Posterior vena cava (tissue), 2 donors: Measurements from ENCODE around the gene ZBTB48. TPM values are rescaled to one million over a fixed set of nuclear protein-coding genes. Genes with fewer than 3 reads are reported as not detected.
A peak's percentile ranks its signal among the peaks of the same experiment; 100 is the strongest.

Experiments used
- DNase-seq: peaks from one replicate; pipeline ENCODE4 v3.0.0-alpha.2; 2020; ENCODE audit warnings: low spot score
- intact Hi-C, 2 donors: fragments of 100-400 bp; cut with DNase I; formaldehyde crosslinking; loops; one replicate each; pipeline versions ENCODE4 v1.14.1 to v1.14.2; 2022 to 2023
- total RNA-seq, 2 donors: library from RNA; stranded (reverse); fragmentation: NEBNext Ultra II Directional; extraction: Animal tissue kit (Norgen Biotek cat#: 25700); gene quantifications; one replicate each; pipeline ENCODE4 v1.2.1, GENCODE V29; 2021
- donor health status: DM: yes; HTN: yes; CAD: no.
- donor health status: DM: yes; HTN: yes; CAD: no.

ZBTB48 gene
- total RNA-seq, 2 donors from 2014 or later = 18.6 to 19.5 TPM

DNA sequence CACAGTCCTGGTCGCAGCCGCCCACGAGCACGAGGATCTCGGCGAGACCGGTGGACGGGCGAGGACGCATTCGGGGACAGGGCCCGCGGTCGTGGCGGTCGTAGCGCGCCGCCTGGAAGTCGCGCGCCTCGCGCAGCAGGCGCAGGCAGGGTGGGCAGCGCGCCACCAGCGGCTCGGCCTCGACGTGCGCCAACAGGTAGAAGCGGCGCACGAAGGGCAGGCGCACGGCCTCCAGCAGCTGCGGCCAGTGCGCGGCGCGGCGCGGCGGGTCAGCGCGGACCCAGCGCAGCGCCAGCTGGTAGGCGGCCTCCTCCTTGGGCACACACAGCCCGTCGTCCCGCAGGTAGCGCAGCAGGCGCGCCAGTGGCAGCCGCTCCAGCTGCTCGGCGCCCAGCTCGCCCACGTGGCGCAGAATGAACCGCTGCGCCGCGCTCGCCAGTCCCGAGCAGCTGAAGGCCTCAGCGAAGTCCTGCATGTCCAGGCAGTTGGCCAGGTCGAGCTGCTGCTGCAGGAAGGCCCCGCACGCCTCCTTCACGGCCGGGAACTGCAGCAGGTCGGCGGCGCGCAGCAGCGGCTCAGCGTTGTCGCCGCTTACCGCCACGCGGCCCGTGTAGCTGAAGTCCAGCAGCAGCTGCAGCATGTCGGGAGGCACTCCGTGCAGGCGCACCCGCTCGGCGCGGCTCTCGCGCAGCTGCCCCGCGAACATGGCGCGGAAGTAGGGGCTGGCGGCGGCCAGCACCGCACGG is 22.3 kb downstream of the ZBTB48 start:
- intact Hi-C loops = no loop called here

DNA sequence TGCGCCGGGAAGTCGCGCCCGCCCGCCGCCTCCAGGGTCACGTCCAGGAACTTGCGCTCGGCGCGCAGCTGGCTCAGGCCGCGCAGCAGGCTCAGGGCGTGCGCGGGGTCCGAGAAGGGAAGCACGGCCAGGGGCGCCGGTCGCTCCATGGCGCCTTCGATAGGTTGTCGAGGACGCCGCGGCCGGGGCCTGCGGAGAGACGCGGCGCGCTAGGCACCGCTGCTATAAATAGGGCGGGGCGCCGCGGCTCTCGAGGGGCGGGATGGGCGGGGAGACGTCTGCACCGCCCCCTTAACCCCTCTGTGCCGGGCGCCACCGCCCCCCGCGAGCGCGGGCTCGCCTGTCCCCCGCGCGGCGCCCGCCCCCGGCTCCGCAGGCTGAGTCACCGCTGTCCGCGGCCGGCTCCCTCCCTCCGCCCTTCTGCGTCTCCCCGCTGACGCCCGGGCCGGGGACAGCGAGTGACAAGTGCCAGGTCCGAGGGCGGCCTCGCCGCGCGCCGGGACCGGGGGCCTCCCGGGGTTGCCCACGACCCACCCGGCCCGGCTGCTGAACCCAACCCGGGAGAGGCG is 23.0 kb downstream of the ZBTB48 start, which contains the start of gene KLHL21:
Gene KLHL21 (minus strand): TSS at position 201 of the 569 bp plus-strand sequence. CDS start 52 bp downstream, at position 149.
- peak; percentile 98 for DNase-seq
- intact Hi-C loops = no loop called here

More for the DNA sequence above, 22.3 kb downstream of the ZBTB48 start:
- DNase-seq = peak; percentile 87

DNA sequence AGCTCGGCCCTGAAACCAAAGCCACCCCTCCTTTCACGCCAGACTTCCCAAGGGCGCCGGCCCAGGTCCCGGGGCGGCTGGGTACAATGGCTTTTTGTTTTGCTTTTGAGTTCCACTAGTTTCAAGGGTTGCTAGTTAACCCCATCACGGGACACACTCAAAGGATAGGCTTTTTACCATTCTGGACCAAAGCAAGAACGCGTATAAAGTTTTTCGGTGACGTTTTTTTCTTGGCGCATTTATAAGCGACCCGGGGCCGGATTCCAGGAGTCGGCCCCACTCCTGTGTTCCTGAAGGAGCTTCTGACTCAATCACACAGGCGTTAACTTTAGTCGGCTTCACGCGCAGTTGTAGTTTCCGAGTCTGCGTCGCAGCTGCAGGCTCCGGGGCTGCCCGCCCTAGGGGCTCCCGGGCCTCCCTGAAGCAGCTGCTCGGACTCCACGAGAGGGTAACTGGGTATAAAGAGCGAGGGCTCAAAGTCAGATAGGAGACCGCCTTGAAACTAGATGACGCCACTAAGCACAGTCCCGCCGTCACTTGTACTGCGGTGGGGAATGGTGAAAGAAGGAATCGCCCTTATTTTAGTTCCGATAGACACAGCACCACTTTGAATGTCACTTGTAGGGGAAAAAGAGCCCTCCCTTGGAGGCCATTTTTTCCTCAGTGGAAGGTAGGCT is 23.6 kb downstream of the ZBTB48 start:
- intact Hi-C loops = no loop called here
- DNase-seq = peak; percentile 90

DNA sequence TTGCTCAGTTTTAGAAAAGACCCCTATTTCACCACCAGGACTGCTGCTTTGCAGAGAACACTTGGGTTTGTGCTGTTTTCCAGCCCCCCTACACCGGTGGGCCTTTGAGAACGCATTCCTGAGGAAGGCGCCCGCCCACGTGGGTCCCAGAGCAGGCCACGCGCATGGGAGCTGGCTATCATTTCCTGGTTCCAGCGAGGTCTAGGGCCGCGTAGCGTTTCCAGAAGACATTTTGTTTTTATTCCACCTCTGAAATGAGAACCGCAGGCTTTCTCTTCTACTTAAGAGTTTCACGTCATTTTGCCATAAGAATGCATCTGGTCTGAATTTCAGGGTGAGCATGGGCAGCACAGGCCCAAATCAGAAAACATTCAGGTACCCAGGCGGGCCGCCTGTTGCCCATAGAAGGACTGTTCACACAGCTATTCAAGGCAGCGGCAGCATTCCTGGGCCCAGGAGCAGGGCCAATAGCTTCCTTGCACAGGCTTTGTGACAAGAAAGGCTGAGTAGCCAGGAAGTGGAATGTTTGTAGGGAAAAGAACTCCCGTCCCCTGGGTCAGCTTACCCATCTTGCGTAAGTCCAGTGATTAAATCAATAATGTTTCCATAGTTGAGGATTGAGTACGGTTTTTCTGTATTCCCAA is 24.2 kb downstream of the ZBTB48 start:
- intact Hi-C loops = no loop called here
- peak; percentile 94 for DNase-seq

DNA sequence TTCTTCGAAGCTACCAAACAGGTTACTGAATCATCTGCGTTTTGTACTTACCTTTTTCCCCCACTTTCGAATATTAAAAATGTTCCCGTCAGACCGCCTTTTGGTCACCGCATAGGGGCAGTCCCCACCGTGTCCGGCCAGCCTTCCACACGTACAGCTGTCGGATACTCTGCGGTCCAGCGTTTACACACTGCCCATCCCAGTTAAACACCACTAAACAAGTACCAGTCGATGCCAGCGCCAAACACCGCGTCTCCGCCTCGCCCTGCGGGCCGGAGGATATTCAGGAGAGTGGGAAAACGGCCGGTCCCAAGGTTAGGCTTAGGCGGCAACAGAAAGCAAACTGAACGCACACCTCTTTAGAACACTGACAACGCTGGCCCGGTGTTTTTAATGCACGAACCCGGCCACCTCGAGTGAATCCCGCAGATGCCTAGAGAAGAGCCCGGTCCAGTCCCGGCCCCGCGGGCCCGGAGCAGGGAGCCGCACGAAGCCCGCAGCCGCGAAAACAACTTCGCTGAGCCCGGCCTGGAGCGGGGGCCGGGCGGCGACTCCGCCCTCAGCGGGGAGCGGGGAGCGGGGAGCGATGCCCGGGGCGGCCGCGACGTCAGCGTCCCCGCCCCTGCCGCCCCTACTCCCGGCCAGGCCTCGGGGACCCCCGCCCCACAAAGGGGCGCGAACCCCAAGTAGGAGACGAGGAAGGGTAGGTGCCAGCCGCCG is 33.0 kb downstream of the ZBTB48 start:
- peak; percentile 85 for DNase-seq
- intact Hi-C loops = no loop called here

DNA sequence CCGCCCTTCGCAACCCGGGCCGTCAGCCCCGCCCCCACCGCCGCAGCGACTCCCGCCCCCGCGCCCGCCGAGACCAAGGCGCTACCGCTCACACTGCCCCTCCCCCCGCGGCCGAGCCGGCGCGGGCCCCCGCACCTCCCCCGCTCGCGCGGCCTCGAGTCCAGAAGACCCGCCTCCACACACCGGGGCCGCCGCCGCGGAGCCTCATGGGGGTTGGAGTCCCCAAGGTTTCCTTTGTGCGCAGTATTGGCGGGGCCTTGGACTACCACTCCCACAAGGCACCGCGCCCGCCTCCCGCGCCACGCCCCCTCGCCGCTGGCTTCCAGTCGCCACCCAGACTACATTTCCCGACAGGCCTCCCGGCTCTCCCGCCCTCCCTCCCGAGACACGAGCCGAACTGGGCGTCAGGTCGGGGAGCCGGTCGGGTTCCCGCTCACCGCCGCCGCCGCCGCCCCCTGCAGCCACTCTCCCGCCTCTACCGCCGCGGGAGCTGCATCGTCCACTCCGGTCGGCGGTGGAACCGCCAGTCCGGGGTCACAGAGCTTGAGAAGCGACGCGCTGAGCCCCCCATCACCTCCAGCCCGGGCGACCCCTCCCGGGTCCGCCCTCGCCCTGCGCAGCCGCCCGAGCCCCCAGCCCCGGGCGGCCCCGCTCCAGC is 33.7 kb downstream of the ZBTB48 start, which contains the start of gene PHF13:
Gene PHF13 (plus strand): TSS at position 371 of the 658 bp plus-strand sequence. CDS start 336 bp downstream, outside the sequence.
- intact Hi-C loops = no loop called here

DNA sequence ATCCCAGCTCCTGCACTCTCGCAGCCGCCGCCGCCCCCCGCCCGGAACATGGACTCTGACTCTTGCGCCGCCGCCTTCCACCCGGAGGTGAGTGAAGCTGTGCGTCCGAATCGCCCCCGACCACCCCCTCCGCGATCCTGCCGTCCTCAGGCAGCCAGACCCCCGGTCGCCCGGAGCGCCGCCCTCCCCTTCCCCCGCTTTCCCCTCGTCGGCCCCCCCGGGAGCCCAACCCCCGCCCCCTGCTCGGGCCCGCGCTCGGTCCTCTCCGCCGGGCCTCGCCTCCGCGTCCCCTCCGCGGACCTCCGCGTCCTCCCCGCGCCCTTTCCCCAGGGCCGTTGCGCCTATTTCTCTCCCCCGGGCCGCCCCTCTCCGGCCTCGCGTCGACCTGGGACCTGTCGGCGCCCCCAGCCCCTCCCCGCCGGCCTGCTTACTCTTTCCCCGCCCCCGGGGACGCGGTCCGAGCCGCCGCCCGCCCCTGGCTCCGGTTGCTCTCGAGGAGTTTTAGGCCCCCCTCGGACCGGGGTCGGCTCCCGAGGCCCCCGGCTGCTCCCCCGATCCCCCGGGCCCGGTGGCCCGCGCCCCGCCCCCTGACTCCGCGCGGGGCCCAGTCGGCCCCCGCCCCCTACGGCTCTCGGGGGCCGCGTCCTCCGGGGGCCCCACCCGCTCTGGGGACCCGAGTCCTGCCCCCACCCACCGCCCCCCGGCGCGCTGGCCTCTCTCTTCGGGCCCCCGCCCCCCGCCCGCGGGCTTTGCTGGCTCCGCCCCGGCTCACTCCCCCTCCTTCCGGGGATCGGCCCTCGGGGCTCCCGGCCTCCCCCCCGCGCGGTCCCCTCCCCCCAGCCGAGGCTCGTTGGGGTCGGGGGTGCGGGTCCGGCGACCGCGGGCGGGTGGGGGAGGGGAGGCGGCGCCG is 34.5 kb downstream of the ZBTB48 start:
- intact Hi-C loops = no loop called here
- DNase-seq = peak; percentile 86

More for the DNA sequence above, 33.7 kb downstream of the ZBTB48 start, which contains the start of gene PHF13:
- DNase-seq = peak; percentile 100

DNA sequence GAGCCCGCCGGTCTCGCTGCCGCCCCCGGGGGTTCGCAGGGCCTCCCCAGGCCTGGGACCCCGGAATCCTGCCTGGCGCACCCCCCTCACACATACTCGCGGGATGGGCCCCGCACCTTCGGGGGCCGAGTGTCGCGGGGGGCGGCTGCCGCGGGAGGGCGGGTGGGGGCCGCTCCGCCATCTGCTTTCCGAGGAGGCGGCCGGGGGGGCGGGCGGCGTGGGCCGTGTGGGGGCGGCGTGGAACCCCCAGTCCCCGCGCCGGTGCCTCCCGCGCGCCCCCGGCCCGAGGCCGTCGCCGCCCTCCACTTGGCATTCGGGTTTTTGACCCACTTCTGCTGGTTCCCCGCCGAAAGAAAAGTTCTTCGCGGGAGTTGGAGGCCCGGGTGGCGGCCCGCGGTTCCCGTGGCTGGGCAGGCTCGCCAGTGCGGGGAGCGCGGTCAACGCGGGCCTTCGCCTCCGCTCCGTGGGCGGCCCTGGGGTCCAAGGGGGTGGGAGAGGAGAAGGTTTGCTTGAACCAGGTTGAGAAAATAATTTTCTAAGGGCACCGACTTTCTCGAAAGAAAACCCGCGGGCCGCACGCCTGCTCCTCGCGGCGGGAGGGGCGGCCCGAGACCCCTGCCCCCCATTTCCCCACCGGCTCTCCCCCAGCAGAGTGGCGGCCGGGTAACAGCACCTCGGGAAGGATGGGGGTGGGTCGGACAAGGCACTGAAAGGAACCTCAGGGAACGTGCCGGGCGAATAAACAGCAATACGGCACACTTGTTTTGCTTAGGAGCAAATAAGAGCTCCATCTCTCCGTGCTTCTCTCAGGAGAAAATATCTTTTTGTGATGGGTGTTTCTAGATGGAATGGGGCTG is 35.4 kb downstream of the ZBTB48 start:
- no peak for DNase-seq
- intact Hi-C loops = no loop called here

DNA sequence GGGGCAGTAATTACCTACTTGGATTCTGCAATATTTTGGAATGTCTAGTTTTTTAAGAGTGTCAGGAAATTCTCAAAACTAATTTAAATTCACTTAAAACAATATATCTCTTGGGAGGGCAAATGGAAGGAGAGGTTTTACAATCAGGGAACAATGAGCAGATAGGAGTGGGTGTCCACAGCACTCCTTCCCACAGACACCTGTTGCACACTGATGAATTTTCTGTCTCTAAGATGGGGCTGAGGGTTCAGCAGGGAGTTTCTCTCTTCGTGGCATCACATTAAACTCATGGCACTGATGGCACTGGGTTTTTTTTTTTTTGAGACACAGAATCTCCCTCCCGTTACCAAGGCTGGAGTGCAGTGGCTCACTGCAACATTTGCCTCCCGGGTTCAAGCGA is 39.3 kb downstream of the ZBTB48 start:
- DNase-seq = no peak
- intact Hi-C loops = no loop called here

DNA sequence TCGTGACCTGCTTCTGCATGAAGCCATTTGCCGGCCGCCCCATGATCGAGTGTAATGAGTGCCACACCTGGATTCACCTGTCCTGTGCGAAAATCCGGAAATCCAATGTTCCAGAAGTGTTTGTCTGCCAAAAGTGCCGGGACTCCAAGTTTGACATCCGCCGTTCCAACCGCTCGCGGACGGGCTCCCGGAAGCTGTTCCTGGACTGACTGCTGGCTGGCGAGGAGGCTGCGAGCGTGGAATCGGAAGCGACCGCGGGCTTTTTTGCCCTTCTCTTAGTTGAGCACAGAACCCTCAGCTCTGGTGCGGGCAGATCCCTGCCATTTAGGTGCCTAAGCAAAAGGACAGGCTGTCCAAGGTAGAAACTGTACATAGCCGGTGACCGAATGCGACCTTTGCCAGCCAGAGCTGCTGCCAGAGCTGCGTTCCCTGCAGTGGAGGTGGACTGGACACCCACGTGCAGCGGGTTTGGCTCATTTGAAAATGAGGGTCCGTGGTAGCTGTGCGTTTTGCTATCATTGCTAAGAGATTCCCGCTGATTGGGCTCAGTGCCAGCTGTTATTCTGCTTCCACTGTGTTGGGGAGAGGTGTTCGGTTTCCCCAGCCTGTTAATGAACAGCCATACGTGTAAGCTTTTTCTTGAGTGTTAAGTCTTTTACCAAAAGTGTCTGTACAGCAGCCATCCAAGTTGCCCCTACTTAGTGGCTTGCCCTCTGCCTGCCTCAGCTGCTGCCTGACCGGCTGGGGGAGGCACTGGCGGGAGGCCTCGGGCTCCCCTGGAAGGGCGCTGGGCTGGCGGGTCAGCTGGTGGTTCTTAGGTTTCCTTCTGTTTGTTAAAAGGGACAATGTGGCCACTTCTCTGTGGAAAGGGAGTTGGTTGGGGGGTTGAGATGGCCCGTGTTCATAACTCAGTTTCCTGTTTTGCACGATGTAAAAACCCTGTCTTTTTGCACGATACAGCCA is 41.9 kb downstream of the ZBTB48 start:
- no peak for DNase-seq
- intact Hi-C loops = no loop called here

DNA sequence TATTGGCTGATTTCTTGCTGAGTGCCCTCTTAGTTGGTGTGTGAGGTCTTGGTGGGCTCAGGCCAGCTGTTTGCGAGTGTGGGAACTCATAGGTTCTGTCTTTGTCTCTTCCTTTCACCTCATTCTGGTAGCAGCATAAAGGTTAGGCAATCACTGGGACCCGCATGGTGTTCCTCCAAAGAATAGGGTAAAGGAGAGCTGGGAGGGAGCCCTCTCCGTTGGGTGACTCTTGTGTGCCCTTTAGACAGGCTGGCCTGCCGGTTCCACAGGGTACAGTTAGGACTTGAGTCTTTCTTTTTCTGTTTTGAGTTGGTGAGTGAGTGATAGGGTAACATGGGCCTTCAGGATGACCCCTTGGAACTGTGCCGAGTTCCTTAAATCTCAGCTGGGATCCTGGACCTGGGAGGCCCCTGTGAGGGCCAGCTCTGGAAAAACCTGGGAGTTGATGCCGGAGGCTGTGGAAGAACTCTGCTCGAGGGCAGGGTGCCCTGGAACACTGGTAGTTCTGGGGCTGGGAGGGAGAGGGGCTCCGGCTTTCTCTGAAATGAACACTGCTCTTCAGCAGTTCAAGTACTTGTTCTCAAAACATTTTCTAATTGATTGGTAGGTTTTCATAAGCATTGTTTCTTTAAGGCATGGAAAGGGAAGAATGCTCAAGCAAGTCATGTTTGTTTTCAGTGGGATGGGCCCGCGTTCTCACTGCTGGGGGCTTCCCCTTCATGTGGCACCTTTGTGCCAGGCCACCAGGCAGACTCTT is 42.8 kb downstream of the ZBTB48 start:
- no peak for DNase-seq
- intact Hi-C loops = no loop called here

DNA sequence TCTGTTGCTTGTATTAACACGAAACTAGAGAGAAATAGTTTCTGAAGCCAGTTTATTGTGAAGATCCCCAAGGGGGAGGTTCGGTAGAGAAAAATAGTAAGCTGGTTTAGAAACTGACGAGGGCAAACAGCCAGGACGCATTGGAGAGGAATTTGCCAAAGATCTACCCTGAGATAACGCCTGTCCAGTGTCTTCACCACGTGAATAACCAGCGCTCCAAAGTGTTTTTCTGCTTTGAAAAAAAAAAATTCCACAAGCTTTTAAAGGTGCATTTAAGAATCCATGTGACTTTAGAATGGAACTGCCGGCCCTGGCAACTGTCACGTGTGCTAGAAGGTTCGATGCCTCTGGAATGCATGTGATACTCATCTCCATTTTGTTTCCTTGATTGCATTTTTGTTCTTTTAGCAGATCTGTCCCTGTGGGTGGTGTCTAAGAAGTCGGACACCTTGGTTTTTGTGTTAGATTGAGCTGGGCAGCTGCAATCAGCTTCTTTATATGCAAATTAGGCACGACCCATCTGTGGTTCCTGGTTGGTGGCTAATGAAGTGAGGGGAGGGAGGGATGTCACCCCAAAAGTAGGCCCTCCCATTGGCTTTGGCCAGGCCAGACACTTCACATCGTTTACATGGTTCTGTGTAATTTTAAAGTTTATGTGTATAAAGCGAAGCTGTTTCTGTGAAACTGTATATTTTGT is 43.6 kb downstream of the ZBTB48 start:
- intact Hi-C loops = no loop called here
- no peak for DNase-seq

DNA sequence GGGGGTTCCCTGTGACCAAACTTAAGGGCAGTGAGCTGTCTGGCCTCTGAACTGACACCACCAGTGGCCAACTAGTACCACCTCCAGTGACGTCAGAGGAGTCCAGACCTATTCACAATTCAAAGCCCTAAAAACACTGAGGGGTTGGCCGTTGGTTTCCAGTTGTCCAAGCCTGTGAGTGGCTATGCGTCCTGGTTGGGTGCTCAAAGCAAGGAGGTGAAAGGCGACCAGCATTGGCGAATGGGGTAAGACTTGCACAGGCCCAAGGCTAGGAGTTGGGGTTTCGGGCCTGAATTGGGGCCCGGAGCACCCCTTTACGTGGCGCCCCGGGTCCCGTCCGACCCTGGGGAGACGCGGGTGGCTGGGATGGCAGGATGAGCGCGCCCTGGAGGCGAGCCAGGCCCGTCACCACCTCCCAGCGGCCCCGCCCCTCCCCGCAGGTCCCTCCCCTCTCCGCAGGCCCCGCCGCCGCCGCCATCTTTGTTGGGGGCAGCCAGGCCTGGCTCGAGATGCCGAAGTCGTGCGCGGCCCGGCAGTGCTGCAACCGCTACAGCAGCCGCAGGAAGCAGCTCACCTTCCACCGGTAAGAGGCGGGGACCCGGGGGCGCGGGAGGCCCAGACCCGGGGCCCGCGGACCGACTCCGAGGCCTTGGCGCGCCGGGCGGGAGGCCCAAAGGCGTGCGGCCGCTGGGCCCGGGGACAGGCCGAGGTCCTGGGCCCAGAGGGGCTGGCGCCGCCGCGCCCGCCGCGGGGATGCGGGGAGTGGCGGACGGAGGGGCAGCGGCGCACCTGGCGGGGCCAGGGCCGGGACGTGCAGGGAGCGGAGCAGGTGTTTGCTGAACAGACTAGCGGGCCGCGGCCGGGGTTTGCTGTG is 45.2 kb downstream of the ZBTB48 start, which contains the start of gene THAP3:
Gene THAP3 (plus strand): TSS at position 159 of the 874 bp plus-strand sequence. CDS start 351 bp downstream, at position 510.
- intact Hi-C loops = no loop called here
- DNase-seq = peak; percentile 96
